CD1c-positive myeloid dendritic cell (primary cell): ENCODE data around the gene USP6NL.
"Not testable (repeated sequence)": the region's sequence is repeated elsewhere in the genome, so short reads cannot be mapped to it uniquely, and the experiment has no call there.

Experiments
- DNase-seq: peaks from one replicate; pipeline ENCODE4 v3.0.0-alpha.2; 2016; ENCODE audit errors: extremely low spot score

USP6NL gene

DNA sequence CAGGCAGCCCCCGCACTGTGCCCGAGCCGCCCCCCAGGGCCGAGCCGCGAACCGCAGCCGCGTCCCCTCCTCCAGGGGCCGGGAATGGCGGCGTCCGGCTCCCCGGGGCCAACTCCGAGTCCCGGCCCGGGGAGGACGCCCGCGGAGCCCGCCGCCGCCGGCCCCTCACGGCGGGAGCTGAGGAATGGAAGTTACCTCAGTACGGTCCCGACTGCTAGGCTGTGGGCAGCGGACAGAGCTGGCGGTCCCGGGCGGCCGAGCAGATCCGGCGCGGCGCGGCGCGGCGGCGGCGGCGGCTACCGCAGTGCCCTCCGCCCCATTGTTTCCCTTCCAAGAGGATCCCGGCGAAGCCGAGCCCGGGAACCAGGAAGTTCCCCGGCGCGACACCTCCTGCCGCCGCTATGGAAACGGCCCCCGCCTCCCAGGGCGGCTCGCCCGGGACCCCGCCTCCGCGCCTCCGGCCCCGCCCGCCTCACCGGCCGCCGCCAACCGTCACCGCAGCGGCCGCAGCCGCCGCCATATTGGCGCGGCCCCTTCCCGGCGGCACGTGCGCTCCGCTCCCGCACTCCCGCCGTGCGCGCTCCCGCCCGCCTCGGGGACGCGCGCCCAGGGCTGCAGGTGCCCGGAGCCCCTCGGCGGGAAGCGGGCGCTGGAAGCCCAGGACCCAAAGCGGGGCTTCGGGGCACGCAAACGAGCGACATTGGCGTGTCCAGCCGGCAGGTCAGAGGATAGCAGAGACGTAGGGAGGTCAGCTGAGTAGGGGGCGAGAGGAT lies at the start of gene USP6NL:
Gene USP6NL (minus strand): TSS at position 403 of the 773 bp plus-strand sequence. CDS start 14,016 bp downstream, outside the sequence.
- peak; percentile 94 for DNase-seq

DNA sequence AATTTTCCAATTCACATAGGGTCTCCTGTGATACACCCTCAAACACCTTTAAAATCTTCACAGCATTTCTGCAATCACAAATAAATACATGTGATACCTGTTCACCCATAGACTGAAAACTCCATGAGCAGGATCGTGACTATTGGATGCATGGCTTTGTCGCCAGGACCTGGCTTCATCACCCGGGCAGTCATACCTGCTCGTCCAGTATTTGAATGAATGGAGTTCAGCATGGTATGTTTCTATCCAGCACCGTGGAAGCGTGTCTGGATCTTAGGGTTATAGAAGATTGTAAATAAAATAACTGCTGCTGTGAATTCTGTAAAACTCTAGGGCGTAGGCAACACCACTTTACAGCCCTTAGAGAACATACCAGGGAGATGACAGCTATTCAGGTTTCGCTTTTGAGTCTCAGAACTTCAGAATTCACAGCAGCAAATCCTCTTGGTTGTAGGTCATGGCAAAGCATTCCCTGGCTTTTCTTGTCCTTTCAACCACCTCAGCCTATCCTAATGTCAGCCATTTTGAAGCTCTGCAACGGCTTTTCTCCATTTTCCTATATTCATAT lies 47.4 kb upstream of the USP6NL start:
- DNase-seq: no peak

DNA sequence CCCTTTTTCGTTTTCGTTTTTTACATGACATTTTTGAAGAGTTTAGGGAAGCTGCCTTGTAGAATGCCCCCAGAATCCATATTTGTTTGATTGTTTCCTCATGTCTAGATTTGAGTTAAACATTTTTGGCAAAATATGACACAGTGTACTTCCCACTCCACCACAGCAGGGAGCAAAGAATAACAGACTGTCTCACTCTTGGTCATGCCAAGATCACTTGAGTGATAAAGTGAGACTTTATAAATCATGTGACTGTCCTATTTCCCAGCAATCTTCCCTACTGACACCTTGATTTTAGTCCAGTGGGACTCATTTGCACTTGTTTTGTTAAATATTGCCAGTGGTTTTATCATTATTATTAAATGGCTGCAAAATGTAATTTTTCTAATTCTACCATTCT lies 44.4 kb upstream of the USP6NL start:
- no peak for DNase-seq

DNA sequence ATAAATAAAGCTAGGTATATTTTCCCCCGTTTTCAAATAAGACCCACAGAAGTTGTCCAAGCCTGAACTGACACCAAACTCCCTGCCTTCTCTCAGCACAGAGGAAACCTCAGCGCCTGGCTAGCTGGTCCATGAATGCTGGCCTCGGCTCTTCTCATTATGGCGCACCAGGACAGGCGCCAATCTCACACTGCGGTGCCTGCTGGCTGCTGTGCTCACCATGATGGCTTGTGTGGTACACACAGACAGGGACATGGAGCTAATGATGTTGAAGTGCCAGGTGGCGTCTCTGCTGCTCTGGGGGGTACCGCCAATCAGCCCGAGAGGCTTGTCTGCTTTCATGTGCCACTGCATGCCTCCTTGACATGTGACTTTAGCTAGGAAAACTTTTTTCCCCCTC lies 43.2 kb upstream of the USP6NL start:
- DNase-seq: no peak

DNA sequence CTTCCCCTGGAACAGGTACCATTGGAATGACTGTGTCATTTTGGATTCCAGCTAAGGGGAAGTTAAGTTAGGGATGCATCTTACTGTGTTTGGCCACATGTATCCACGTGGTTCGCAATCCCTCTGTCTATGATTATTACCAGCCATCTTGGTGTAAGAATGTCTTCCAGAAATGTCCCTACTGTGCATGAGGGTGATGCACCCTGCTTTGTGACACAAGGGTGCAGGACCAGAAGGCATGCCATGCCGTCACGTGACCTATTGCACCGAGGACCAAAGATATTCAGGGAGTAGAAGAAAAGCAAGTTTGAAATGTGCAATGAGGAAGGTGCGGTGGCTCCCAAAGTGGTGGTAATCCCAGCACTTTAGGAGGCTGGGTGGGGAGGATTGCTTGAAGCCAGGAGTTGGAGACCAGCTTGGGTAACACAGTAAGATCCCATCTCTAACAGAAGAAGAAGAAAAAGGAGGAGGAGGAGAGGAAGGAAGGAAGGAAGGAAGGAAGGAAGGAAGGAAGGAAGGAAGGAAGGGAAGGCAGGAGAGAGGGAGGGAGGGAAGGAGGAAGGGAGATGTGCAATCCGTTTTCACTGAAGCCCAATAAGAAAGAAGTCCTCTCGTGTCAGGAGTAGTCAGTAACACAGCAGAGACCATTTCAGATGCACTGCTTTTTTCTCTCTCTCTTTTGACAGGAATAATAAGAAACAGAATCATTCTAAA lies 42.5 kb upstream of the USP6NL start:
- DNase-seq: no peak

DNA sequence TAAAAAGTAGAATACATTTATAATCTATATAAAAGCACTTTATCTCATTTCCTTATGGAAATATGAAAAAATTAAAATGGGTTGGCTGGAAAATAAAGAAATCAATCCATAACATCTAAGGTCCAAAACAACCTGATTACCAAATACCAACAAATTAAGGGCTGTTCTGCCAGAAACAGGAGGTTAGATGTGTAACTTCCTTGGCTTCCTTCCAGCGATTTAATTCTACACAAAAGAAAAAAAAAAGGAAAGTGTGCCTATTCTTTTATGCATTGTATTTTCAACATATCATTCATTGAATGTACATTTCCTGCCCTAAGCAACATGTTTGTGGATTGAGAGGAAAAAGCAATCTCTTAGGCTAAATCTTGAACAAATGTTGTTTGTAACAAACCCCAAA lies 36.2 kb upstream of the USP6NL start:
- no peak for DNase-seq

DNA sequence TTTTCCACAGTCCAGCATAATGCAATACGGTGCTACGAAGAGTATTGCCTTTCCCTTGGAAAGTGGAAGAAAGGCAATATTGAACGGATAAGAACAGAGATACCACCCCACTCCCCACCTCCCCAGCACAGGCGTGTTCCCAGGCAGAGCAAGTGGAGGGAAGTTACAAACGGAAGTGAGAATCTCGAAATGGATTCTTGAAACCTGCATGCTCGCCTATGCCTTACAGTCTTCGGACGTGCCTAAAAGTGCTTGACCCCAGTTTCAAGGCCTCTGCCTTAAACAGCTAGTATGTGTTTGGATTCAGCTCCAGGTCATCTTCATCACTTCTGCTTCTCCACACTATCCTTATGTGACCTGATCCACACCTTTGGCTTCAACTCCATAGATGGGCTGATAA lies 35.0 kb upstream of the USP6NL start:
- peak; percentile 36 for DNase-seq

DNA sequence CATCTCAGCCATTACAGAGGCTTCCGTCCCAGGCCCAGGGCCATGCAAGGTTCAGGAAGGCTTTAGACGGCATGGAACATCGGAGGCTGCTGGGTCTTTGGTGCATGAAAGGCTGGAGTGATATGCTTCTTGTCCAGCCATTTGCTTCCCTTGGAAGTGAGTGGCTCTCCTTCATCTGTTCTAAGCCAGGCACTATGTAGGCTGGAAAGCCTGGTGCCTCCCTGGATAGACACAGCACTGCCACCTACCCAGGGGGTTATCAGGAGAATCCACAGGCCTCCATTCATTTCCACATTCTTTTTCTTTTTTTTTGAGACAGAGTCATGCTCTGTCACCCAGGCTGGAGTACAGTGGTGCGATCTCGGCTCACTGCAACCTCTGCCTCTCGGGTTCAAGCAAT lies 31.6 kb upstream of the USP6NL start:
- no peak for DNase-seq

DNA sequence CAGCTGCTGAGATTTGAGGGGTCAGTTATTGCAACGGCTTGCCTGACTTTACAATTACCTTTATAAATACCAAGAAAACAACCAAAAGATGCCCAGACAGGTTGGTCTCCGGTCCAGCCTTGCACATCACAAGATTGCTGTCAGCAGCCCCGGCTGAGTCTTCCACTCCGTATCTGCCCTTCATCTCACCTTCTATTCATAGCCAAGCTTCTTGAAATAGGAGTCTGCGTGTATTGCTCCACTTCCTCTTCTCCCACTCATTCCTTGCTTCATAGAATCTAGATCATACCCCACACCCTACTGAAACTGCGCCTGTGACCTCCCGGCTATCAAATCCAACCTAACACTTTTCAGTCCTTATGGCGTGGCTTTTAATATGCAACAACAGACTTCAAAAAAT lies 31.1 kb upstream of the USP6NL start:
- DNase-seq: peak; percentile 87

DNA sequence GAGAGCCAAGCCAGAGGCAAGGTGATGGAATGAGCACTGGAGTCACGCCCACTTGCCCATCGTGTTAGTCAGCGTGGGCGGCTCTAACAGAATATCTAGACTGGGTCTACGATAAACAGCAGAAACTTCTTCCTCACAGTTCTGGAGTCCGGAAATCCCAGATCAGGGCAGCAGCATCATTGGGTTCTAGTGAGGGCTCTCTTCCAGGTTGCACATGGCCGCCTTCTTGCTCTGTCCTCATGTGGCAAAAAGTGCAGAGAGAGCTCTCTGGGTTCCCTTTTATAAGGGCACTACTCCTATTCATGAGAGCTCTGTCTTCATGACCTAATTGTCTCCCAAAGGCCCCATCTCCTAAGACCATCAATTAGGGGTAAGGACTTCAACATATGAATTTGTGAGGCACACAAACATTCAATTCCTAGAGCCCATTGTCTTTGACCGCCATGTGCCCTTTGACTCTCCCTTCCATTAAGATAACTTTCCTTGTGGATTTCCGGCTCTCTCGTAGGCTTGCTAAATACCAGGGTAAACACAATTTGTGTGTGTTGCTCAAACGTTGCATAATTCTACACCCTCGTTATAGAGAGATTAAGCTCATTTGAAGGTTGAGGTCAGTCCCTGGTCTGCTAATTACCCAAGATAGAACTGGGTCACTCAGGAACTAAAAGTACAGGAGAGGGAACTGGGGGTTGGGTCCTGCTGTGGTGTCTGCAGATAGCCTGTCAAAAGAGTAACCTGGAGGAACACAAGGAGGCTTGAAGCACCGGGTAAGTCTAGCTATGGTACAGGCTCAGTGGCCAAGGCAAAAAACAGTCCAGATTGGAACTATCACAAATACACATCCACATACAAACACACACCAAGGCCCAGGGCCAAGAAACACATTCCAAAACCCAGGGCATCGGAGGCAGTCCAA lies 28.7 kb upstream of the USP6NL start:
- DNase-seq: peak; percentile 32

DNA sequence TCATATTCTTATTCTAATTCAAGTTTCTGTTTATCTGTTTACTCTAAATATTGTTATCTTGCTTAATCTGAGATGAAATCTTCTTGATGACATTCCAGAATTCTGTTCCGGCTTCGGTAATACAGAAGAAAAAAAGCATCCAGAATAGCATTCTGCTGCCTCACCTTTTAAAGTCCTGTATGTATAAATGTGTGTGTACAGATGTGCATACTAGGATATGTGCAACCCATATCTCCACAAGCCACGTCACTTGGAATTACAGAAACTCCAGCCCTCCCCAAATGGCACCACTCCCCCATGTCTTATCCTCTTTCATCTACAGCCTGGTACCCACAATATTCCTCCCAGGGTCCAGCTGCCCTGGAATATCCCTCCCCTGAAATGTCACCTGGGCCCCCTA lies 27.9 kb upstream of the USP6NL start:
- DNase-seq: no peak

DNA sequence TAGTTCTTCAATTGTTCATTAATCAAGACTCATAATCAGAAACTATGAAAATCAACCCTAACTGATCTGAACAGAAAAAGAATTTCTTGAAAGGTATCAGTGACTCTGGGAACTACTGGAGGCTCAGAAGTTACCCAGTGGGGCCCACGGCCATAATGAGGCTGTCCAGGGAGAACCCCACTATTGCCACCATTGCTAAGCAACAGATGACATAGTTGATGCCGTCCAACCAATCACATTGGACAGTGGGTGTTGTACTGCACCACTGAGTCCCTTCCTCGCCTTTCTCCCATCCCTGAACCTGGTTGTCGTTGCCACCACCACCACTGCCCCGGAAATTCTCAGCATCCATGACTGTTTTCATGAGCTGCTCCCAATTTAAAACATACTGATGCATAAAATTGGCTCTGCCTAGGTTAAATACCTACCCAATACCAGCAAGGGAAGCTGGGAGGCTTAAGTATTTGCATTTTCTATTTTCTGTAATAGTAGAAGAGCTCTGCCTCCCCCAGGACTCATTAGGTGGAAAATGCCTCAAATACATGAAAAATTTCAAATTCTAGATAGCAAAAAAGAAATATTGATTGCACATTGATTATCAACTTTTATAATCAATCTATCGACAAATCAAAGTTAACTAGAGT lies 26.7 kb upstream of the USP6NL start:
- no peak for DNase-seq

DNA sequence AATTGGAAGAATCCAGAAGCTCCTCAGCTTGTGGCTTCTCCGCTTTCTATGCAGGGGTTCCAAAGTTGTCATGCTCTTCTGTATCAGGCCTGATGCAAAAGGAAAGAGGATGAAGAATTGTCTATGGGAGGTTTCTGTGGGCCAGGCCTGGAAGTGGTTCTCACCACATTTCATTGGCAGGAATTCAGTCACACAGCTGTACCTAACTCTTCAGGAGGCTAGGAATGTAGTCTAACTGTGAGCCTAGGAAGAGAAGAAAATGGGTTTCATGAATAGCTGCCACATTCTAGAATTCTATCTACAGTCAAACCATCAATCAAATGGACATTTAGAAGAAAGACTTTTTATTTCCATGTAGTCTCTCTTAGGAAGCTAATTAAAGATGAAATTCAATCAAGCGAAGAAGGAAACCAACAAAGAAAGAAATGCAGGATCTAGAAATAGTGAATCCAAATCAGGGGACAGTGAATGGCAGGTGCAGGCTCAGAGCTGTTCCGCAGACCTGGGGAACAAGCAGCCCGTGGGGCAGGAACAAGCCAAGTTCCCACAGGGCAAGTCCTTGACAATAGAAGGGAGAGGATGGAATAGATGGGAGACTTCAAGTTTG lies 25.4 kb upstream of the USP6NL start:
- DNase-seq: no peak

DNA sequence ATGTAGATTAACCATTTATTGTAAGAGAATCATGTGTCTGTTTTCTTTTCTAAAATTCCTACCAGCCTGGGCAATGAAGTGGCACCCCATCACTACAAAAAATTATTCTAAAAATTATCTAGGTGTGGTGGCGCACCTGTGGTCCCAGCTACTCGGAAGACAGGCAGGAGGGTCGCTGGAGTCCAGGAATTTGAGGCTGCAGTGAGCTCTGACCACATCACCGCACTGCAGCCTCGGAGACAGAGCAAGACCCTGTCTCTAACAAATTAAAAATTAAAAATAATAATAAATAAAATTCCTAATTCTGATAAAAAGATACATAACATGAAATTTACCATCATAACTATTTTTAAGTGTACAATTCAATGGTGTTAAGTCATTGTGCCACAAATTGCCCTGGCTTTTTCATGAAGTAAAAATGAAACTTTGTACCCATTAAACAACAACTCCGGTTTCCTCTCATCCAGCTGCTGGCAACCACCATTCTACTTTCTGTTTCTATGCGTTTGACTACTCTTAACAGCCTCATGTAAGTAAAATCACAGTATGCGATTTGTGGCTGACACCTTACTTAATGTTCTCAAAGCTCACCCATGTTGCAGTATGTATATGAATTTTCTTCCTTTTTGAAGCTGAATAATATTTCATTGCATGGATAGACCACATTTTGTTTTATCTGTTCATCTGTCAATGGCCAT lies 20.6 kb upstream of the USP6NL start:
- DNase-seq: no peak

DNA sequence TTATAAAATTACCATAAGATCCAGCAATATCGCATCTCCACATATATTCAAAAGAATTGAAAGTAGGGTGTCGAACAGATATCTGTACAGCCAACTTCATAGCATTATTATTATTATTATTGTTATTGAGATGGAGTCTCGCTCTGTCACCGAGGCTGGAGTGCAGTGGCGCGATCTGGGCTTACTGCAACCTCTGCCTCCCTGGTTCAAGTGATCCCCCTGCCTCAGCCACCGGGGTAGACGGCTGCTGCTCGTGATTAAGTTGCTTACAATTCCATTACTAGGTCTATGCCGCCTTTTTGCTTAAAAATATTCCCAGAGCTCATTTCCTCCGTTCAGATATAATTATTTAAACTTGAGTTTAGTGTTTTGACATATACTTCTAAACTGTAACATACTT lies 19.8 kb upstream of the USP6NL start:
- DNase-seq: no peak

DNA sequence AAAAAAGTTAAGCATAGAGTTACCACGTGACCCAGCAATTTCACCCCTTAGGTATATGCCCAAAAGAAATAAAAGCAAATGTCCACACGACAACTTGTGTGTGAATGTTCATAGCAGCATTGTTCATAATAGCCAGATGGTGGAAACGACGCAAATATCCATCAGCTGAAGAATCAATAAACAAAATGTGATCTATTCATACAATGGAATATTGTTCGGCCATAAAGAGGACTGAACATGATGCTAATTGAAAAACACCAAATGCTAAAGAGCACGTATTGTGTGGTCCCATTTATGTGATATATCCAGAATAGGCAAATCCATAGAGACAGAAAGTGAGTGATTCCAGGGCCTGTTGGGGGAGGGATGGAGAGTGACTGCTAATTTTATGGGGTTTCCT lies 18.3 kb upstream of the USP6NL start:
- no peak for DNase-seq

DNA sequence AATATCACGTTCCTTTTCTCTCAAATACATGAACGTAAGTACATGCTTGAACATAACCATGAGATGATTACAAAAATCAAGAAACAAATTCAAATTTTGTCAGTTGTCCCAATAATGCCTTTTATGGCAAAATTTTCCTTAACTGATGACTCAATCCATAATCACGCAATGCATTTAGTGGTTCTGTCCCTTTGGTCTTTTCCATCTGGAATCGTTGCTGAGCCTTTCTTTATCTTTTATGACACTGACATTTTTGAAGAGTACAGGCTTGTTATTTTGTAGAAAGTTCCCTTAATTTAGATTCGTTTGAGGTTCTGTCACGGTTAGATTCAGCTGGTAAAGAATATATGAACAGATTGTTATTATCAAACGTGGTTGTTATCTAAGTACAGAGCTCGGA lies 16.5 kb upstream of the USP6NL start:
- not testable (repeated sequence) for DNase-seq

DNA sequence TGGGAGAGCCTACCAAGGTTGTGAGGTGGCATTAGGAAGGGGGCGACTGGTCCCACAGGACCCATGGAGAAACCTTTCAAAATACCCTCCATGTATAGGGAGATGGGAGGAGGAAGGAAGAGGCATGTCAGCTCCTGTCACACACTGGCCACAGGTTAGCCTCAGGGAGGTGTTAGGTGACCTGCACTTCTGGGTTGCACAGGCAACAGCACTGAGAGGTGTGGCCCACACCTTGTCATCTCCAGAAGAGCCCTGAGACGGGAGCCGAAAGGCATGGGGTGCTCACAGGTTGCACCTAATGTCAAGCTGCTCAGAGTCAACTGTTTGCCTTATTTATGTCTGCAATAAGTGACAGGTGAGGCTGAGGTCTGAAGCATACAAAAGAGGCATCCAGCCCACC lies 14.6 kb upstream of the USP6NL start:
- DNase-seq: no peak

DNA sequence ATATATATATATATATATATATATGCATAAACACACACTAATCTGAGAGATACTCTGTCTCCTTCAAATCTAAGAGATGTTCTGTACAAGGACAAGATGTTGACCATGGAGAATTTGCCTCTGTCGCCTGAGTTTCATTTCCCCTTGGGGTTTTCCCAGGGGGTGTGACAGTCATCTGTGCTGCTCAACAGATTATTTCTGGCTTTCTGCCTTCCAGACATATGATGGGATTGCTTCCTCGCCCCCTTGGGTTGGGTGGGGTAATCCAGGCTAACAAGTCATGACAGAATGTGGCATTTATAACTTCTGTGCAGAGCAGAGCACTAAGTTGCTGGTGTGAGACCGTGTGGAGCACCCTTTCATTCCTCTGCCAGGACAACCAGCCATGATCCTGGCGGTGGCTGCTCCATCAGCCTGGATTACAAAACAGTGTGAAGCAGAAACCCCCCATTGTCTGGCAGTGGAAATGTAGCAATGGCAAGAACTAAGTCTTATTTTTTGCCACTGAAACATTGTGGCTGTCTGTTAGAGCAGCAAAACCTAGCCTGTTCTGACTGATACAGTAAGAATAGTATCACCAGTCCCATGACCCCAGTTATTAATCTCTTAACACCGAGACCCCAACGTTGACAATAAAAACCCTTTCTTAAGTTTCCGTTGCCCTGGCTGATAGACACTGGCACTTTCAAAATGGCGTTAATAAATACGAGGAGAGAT lies 13.7 kb upstream of the USP6NL start:
- DNase-seq: peak; percentile 93

DNA sequence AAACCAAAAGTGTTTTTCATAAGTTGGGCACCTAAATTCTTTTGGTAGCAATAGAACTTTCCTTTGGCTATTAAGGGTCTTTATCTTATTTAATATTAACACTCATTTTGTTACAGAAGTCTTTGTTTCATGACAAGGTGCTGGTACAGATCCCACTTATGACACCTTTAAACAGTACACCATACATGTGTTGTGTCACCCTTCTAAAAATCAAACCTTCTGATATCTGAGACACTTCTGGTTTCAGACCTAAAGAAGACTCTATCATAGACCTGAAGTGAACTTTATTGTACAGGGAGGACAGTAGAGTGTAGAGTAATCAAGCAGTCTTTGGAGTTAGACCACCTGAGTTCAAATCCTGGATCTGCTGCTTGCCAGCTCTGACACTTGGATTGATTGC lies 5.8 kb upstream of the USP6NL start:
- no peak for DNase-seq
